Activated naive CD8-positive, alpha-beta T cell (primary cell): ENCODE measurements around the gene CIROP.
"Not testable (repeated sequence)": the region's sequence is repeated elsewhere in the genome, so short reads cannot be mapped to it uniquely, and the experiment has no call there.

Source experiments
- H3K27ac Mint-ChIP-seq: one replicate; pipeline ENCODE4 v1.8.0; 2021; ENCODE audit warnings: mixed read lengths
- H3K27me3 Mint-ChIP-seq: one replicate; pipeline ENCODE4 v1.8.0; 2021; ENCODE audit warnings: mixed read lengths
- H3K36me3 Mint-ChIP-seq: one replicate; pipeline ENCODE4 v1.8.0; 2021; ENCODE audit warnings: mixed read lengths
- H3K4me1 Mint-ChIP-seq: one replicate; pipeline ENCODE4 v1.8.0; 2021; ENCODE audit warnings: low read depth, mixed read lengths
- H3K4me3 Mint-ChIP-seq: one replicate; pipeline ENCODE4 v1.8.0; 2021; ENCODE audit warnings: mild to moderate bottlenecking, mixed read lengths
- H3K9me3 Mint-ChIP-seq: one replicate; pipeline ENCODE4 v1.8.0; 2021; ENCODE audit warnings: low read depth, mixed read lengths

Gene CIROP

DNA sequence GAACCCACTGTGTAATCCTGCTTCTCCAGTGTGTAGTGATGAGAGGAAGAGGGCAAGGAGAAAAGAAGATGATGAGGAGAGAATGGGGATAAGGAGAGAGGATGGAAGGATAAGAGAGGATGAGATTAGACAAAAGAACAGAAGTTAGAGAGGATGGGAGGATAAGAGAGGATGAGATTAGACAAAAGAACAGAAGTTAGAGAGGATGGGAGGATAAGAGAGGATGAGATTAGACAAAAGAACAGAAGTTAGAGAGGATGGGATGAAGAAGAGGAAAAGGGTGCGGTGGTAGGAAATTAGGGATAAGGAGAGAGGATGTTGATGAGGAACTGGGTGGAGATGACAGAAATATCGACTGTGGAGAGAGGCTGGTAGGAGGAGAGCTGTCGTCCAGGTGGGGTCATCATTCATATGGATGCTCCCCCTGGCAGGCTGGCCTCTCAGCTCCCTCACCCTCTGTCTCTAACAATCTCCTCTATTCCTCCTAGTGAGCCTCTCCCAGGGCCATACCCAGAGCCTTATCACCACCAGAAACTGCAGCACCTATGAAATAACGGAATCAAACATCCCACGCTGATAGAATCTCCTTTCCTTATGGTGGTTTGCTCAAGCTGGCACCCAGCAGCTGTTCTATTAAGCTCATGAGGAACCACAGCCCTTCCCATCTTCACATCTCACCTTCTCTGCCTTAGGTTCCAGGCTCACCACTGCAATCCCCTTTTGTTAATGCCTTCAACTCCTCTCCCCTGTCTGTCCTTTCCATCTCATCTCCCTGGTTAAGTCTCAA is 6.0 kb upstream of the CIROP start:
- Mint-ChIP-seq H3K4me1 (peaks cover 5% of the 10 kb centered on the region), H3K36me3 (no peaks in the 10 kb centered on the region), H3K27ac (no peak overlapping the region), H3K4me3 (no peak overlapping the region), H3K27me3 (no peaks in the 10 kb centered on the region), H3K9me3 (no peaks in the 10 kb centered on the region)

DNA sequence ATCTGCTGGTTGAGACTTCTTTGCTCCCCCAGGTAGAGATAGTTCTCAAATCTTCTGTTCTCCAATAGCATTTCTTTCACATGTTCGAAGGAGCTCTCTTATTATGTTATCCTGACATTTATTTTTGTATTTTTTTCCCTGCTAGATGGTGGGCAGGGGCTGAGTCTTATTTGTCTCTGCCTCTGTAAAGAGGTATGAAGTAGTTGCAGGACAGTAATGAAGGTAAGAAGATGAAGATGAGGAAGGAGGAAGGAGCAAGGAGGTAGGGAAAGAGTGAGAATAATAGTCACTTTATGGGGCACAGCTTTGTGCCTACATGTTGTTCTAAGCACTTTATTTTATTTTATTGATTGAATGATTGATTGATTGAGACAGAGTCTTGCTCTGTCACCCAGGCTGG is 5.0 kb upstream of the CIROP start:
- Mint-ChIP-seq H3K4me1 (peaks cover under 1% of the 10 kb centered on the region), H3K9me3 (no peaks in the 10 kb centered on the region), H3K36me3 (no peaks in the 10 kb centered on the region), H3K4me3 (no peak overlapping the region), H3K27me3 (no peaks in the 10 kb centered on the region), H3K27ac (no peak overlapping the region)

DNA sequence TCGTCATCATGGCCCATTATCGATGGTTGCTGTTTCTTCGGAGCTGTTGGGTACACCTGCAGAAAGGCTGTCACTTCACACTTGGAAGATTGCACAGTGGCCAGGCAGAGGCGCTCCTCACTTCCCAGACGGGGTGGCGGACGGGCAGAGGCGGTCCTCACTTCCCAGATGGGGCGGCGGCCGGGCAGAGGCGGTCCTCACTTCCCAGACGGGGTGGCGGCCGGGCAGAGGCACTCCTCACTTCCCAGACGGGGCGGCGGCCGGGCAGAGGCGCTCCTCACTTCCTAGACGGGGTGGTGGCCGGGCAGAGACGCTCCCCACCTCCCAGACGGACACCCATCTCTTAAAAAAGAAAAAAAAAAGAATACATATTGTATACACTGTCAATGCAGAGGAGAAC is 3.4 kb upstream of the CIROP start:
- not testable (repeated sequence) for H3K4me3 Mint-ChIP-seq, H3K4me1 Mint-ChIP-seq, H3K27ac Mint-ChIP-seq, H3K9me3 Mint-ChIP-seq, H3K27me3 Mint-ChIP-seq, H3K36me3 Mint-ChIP-seq

DNA sequence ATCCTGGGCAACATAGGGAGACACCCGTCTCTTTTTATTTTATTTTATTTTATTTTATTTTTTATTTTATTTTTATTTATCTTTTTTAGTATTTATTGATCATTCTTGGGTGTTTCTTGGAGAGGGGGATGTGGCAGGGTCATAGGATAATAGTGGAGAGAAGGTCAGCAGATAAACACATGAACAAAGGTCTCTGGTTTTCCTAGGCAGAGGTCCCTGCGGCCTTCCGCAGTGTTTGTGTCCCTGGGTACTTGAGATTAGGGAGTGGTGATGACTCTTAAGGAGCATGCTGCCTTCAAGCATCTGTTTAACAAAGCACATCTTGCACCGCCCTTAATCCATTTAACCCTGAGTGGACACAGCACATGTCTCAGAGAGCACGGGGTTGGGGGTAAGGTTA is 2.8 kb upstream of the CIROP start:
- not testable (repeated sequence) for H3K4me3 Mint-ChIP-seq, H3K36me3 Mint-ChIP-seq, H3K9me3 Mint-ChIP-seq, H3K27ac Mint-ChIP-seq, H3K27me3 Mint-ChIP-seq, H3K4me1 Mint-ChIP-seq

GRCh38 chr14:23106747-23107045 is 1.9 kb upstream of the CIROP start:
- no peaks in the 10 kb centered on the region for H3K9me3 Mint-ChIP-seq
- H3K27me3 Mint-ChIP-seq = no peaks in the 10 kb centered on the region
- H3K4me1 Mint-ChIP-seq = no peaks in the 10 kb centered on the region
- H3K27ac Mint-ChIP-seq = no peak overlapping the region
- H3K36me3 Mint-ChIP-seq = no peaks in the 10 kb centered on the region
- no peak overlapping the region for H3K4me3 Mint-ChIP-seq

DNA sequence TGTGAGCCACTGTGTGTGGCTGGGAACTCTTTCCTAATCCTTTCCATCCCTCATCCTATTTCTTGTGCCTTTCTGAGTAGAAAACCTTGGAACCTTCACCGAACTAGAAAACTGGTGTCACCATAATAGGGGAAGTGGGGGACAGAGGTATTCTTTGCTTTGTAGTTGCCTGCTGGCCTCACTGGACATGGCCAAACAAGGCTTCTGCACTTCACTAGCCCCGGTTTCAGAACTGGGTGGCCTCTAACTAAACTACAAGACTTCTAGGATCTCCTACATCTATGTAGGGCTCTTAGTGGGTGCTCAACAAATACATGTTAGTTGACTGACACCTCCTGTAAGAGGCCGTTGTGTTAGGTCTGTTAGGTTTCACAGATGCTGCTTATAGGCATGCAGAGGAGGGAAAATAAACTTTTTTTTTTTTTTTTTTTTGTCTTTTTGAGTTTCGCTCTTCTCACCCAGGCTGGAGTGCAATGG is 597 bp upstream of the CIROP start:
- Mint-ChIP-seq H3K27me3 (no peaks in the 10 kb centered on the region), H3K4me3 (no peak overlapping the region), H3K27ac (no peak overlapping the region), H3K4me1 (no peaks in the 10 kb centered on the region), H3K36me3 (no peaks in the 10 kb centered on the region), H3K9me3 (no peaks in the 10 kb centered on the region)

GRCh38 chr14:23104070-23104590 is 659 bp downstream of the CIROP start:
- no peaks in the 10 kb centered on the region for H3K27me3 Mint-ChIP-seq
- H3K36me3 Mint-ChIP-seq = peaks cover 1% of the 10 kb centered on the region
- H3K27ac Mint-ChIP-seq = no peak overlapping the region
- H3K4me3 Mint-ChIP-seq = no peak overlapping the region
- H3K4me1 Mint-ChIP-seq = no peaks in the 10 kb centered on the region
- no peaks in the 10 kb centered on the region for H3K9me3 Mint-ChIP-seq

GRCh38 chr14:23103581-23103980 is 1.2 kb downstream of the CIROP start:
- no peak overlapping the region for H3K27ac Mint-ChIP-seq
- H3K4me1 Mint-ChIP-seq = peaks cover 2% of the 10 kb centered on the region
- H3K27me3 Mint-ChIP-seq = no peaks in the 10 kb centered on the region
- peaks cover 5% of the 10 kb centered on the region for H3K36me3 Mint-ChIP-seq
- H3K4me3 Mint-ChIP-seq = no peak overlapping the region
- no peaks in the 10 kb centered on the region for H3K9me3 Mint-ChIP-seq

DNA sequence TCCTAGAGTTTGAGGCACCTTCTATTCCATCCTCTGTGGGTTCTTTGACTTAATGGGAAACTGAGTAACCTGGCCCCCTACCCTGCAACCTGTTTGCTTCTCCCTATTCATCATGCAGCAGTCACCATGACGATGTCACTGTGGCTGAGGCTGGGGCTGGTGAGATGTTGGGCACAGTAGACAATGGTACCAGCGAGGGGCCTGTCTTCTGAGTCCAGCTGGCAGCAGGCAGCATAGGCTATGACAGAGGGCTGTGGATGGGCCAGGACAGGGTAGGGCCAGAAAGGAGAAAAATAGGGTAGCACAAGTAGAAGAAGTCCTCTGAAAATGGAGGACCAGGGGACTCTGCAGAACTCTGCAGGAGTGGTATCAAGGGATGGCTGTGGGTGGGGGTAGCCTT is 2.0 kb downstream of the CIROP start:
- Mint-ChIP-seq H3K4me1 (peaks cover 6% of the 10 kb centered on the region), H3K4me3 (no peak overlapping the region), H3K9me3 (no peaks in the 10 kb centered on the region), H3K36me3 (peaks cover 6% of the 10 kb centered on the region), H3K27me3 (no peaks in the 10 kb centered on the region), H3K27ac (no peak overlapping the region)

GRCh38 chr14:23101986-23102625 is 2.7 kb downstream of the CIROP start:
- Mint-ChIP-seq H3K36me3 (peaks cover 10% of the 10 kb centered on the region), H3K27ac (no peak overlapping the region), H3K27me3 (no peaks in the 10 kb centered on the region), H3K9me3 (no peaks in the 10 kb centered on the region), H3K4me1 (peaks cover 13% of the 10 kb centered on the region), H3K4me3 (no peak overlapping the region)

- Mint-ChIP-seq H3K9me3 (no peaks in the 10 kb centered on the region), H3K27me3 (no peaks in the 10 kb centered on the region), H3K4me3 (no peak overlapping the region), H3K27ac (no peak overlapping the region), H3K4me1 (peaks cover 20% of the 10 kb centered on the region), H3K36me3 (peaks cover 10% of the 10 kb centered on the region)
These were observed 3.4 kb downstream of the CIROP start for GRCh38 chr14:23101213-23101970.

- H3K27me3 Mint-ChIP-seq = no peaks in the 10 kb centered on the region
- H3K4me1 Mint-ChIP-seq = peaks cover 25% of the 10 kb centered on the region
- H3K27ac Mint-ChIP-seq = no peak overlapping the region
- H3K36me3 Mint-ChIP-seq = peaks cover 10% of the 10 kb centered on the region
- H3K4me3 Mint-ChIP-seq = no peak overlapping the region
- H3K9me3 Mint-ChIP-seq = no peaks in the 10 kb centered on the region
These were observed 5.5 kb downstream of the CIROP start for GRCh38 chr14:23099212-23099861.

- H3K9me3 Mint-ChIP-seq = no peaks in the 10 kb centered on the region
- peak overlapping the region; percentile 36 for H3K27ac Mint-ChIP-seq
- no peak overlapping the region for H3K4me3 Mint-ChIP-seq
- peaks cover 35% of the 10 kb centered on the region for H3K4me1 Mint-ChIP-seq
- H3K27me3 Mint-ChIP-seq = no peaks in the 10 kb centered on the region
- H3K36me3 Mint-ChIP-seq = peaks cover 13% of the 10 kb centered on the region
These were observed 7.0 kb downstream of the CIROP start for GRCh38 chr14:23097786-23098185.

GRCh38 chr14:23095196-23096108 is 9.3 kb downstream of the CIROP start, which contains the start of gene C14orf119:
Gene C14orf119 (plus strand): TSS chr14:23095505. CDS start chr14:23097659, 2,154 bp downstream.
- peaks cover 49% of the 10 kb centered on the region for H3K4me1 Mint-ChIP-seq
- no peak within 1 kb of the TSS for H3K4me3 Mint-ChIP-seq

More at GRCh38 chr14:23095196-23096108, 9.3 kb downstream of the CIROP start, which contains the start of gene C14orf119:
- no peaks in the 10 kb centered on the region for H3K27me3 Mint-ChIP-seq
- no peak within 1 kb of the TSS for H3K27ac Mint-ChIP-seq
- no peaks in the 10 kb centered on the region for H3K9me3 Mint-ChIP-seq
- peaks cover 20% of the 10 kb centered on the region for H3K36me3 Mint-ChIP-seq
